CD4-positive, alpha-beta T cell treated with Interleukin-4 for 1 hour (primary cell): ENCODE data around the gene HIP1R.
A peak's percentile ranks its signal among the peaks of the same experiment; 100 is the strongest.
"Not testable (repeated sequence)": the region's sequence is repeated elsewhere in the genome, so short reads cannot be mapped to it uniquely, and the experiment has no call there.

ENCODE experiments used
- DNase-seq, 2 donors: peaks; one replicate each; pipeline ENCODE4 v3.0.0-alpha.2; 2020 to 2022

Gene HIP1R

GRCh38 chr12:122894193-122895121, 59.2 kb downstream of the HIP1R start:
- peak in 1 of 2 donors; percentile 47 for DNase-seq

GRCh38 chr12:122895320-122895703, 60.1 kb downstream of the HIP1R start:
- DNase-seq, result no peak

- peak; percentile 92 to 93 for DNase-seq
Observed at GRCh38 chr12:122895704-122896636, 60.7 kb downstream of the HIP1R start, which contains the start of gene VPS37B. Gene VPS37B (minus strand): TSS chr12:122896124. CDS start chr12:122896062, 62 bp downstream.

GRCh38 chr12:122896662-122897061, 61.4 kb downstream of the HIP1R start:
- DNase-seq, result no peak

GRCh38 chr12:122899887-122900286, 64.6 kb downstream of the HIP1R start:
- DNase-seq, result no peak

- no peak for DNase-seq
Observed at GRCh38 chr12:122902854-122903692, 67.8 kb downstream of the HIP1R start.

GRCh38 chr12:122903693-122904034, 68.4 kb downstream of the HIP1R start:
- DNase-seq, result no peak

GRCh38 chr12:122905258-122905657, 70.0 kb downstream of the HIP1R start:
- not testable (repeated sequence) for DNase-seq

GRCh38 chr12:122908915-122909314, 73.7 kb downstream of the HIP1R start:
- DNase-seq, result no peak

GRCh38 chr12:122909442-122910288, 74.4 kb downstream of the HIP1R start:
- DNase-seq, result no peak
